Activated CD4-positive, alpha-beta T cell treated with anti-CD3 and anti-CD28 coated beads for 36 hours (primary cell): ENCODE measurements around the gene GPR107. TPM values are rescaled to one million over a fixed set of nuclear protein-coding genes. Genes with fewer than 3 reads are reported as not detected.

Experiments used
- total RNA-seq, 2 experiments: library from RNA; stranded (reverse); gene quantifications; one replicate each; pipeline ENCODE4 v1.2.3, GENCODE V29; 2021

GPR107 gene
- total RNA-seq, 2 experiments from 2014 or later, result 17.7 to 19.7 TPM

Other genes with a start within 250 kb of the GPR107 start
- 10 to 100 TPM; 34.9 to 39.7 TPM for gene TOR1A, start 229.8 kb upstream of the GPR107 start, total RNA-seq
- 10 to 100 TPM; 42.8 to 59.8 TPM for gene C9orf78, start 218.6 kb upstream of the GPR107 start, total RNA-seq
- 10 to 100 TPM; 37.6 to 48.5 TPM for gene USP20, start 218.4 kb upstream of the GPR107 start, total RNA-seq
- gene FNBP1, start 10.7 kb upstream of the GPR107 start, total RNA-seq, result 100 to 1,000 TPM; 254 to 354 TPM
- gene NCS1, start 118.5 kb downstream of the GPR107 start, total RNA-seq, result 10 to 100 TPM; 24.8 to 25.2 TPM
- gene HMCN2, start 211.9 kb downstream of the GPR107 start, total RNA-seq, result under 1 TPM; 0.05 TPM